Measurements from ENCODE around the gene OGFRL1. TPM values are rescaled to one million over a fixed set of nuclear protein-coding genes. Genes with fewer than 3 reads are reported as not detected.

OGFRL1 gene
- total and polyA plus RNA-seq, 2 of the 4 experiments (the other 2 are of a cell fraction) = 5.4 to 5.7 TPM

DNA sequence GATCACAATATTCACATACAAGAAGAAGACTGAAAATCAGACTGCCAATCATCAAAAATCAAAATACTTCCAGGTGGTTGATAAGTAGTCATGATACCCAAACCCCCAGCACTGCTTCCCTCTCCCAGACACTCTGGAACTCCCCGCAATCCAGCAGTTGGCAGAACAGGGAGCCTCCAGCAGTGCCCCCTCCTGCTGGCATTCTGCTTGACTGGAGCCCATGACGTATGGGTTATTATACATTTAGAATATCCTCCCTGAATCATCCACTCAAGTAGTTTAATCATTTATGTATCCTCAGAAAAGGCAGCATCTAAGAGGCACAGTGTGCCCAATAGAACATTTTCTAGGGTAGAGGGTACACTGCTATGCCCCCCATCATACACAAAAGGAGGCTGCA, 9.3 kb upstream of the OGFRL1 start:
- no peak for TF ChIP-seq CTCF (conservative IDR thresholded peaks at IDR 0.05; ENCODE audit: low read depth, low read length)
- TF ChIP-seq RFX5 (IDR thresholded peaks at IDR 0.05; ENCODE audit: low read depth, low read length) = no peak
- no peak for TF ChIP-seq SMC3 (IDR thresholded peaks at IDR 0.05; ENCODE audit: low read depth, low read length)
- no peak for TF ChIP-seq FOS (IDR thresholded peaks at IDR 0.05; ENCODE audit: low read depth, low read length)
- TF ChIP-seq NFE2L2 (IDR thresholded peaks at IDR 0.05; ENCODE audit: low read depth, low read length) = no peak
- no peak for TF ChIP-seq ELK1 (IDR thresholded peaks at IDR 0.05; ENCODE audit: borderline replicate concordance, low read depth, low read length)
- no peak for TF ChIP-seq RAD21 (IDR thresholded peaks at IDR 0.05; ENCODE audit: low read length)
- TF ChIP-seq CEBPB (IDR thresholded peaks at IDR 0.05; ENCODE audit: low read depth, low read length) = no peak
- TF ChIP-seq RCOR1 (IDR thresholded peaks at IDR 0.05; ENCODE audit: insufficient replicate concordance, low read length) = no peak
- no peak for TF ChIP-seq MAZ (IDR thresholded peaks at IDR 0.05; ENCODE audit: borderline replicate concordance, low read depth, low read length)
- TF ChIP-seq MAFK (IDR thresholded peaks at IDR 0.05; ENCODE audit: low read depth, low read length) = no peak
- TF ChIP-seq, protein P1, sequence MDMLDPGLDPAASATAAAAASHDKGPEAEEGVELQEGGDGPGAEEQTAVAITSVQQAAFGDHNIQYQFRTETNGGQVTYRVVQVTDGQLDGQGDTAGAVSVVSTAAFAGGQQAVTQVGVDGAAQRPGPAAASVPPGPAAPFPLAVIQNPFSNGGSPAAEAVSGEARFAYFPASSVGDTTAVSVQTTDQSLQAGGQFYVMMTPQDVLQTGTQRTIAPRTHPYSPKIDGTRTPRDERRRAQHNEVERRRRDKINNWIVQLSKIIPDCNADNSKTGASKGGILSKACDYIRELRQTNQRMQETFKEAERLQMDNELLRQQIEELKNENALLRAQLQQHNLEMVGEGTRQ (IDR thresholded peaks at IDR 0.05; ENCODE audit: low read depth, low read length) = no peak
- TF ChIP-seq CHD1 (IDR thresholded peaks at IDR 0.05; ENCODE audit: low read depth, low read length) = no peak
- no peak for TF ChIP-seq BHLHE40 (IDR thresholded peaks at IDR 0.05; ENCODE audit: low read depth, low read length)
- no peak for TF ChIP-seq POLR2A (IDR thresholded peaks at IDR 0.05; ENCODE audit: low read depth, low read length)
- no peak for TF ChIP-seq MXI1 (IDR thresholded peaks at IDR 0.05; ENCODE audit: borderline replicate concordance, low read depth, low read length)
- ChIA-PET POLR2A (ENCODE audit: unreplicated experiment) (no interaction called here), CTCF (no interaction called here)
- Histone ChIP-seq H2AK5ac (ENCODE audit: low read depth, low read length) (no peak overlapping the region), H3K23ac (ENCODE audit: low read depth, low read length) (no peak overlapping the region), H3K9me1 (ENCODE audit: insufficient read depth, low read length) (no peaks in the 10 kb centered on the region), H4K5ac (ENCODE audit: low read depth, low read length) (no peak overlapping the region), H2BK20ac (ENCODE audit: low read depth, low read length) (no peak overlapping the region), H4K20me1 (ENCODE audit: insufficient read depth, low read length) (no peaks in the 10 kb centered on the region), H3K4me3 (ENCODE audit: insufficient read depth, low read depth, low read length) (no peak overlapping the region), H2BK15ac (ENCODE audit: low read depth, low read length) (no peak overlapping the region), H2AFZ (replicated peaks; ENCODE audit: low read length, poor library complexity) (no peak overlapping the region), H3K4me2 (ENCODE audit: low read depth, low read length) (no peak overlapping the region), H3K9me3 (ENCODE audit: control insufficient read depth, insufficient read depth, low read length) (no peaks in the 10 kb centered on the region), H3K27me3 (ENCODE audit: control insufficient read depth, insufficient read depth, low read length) (no peaks in the 10 kb centered on the region), H3K27ac (ENCODE audit: insufficient read depth, low read length) (no peak overlapping the region), H3K4me1 (ENCODE audit: control insufficient read depth, insufficient read depth, low read length) (no peaks in the 10 kb centered on the region), H4K8ac (ENCODE audit: low read depth in 2 of 2, low read length in 2 of 2) (no peak overlapping the region), H3K9ac (ENCODE audit: low read depth, low read length) (no peak overlapping the region), H2BK5ac (ENCODE audit: low read depth, low read length, poor library complexity, severe bottlenecking) (no peak overlapping the region), H3K18ac (ENCODE audit: low read depth, low read length) (no peak overlapping the region), H2BK120ac (ENCODE audit: low read depth, low read length) (no peak overlapping the region), H2AK9ac (replicated peaks; ENCODE audit: low read depth, low read length, poor library complexity) (no peak overlapping the region), H4K91ac (ENCODE audit: insufficient read depth, low read depth, low read length) (no peak overlapping the region), H3K79me1 (ENCODE audit: low read depth in 1 of 2, low read length in 2 of 2) (no peaks in the 10 kb centered on the region), H3K56ac (ENCODE audit: extremely low read depth, insufficient read depth, low read length) (no peak overlapping the region), H3K4ac (ENCODE audit: low read depth, low read length) (no peak overlapping the region), H3K14ac (replicated peaks; ENCODE audit: low read depth, low read length) (no peak overlapping the region), H3K36me3 (ENCODE audit: control insufficient read depth, insufficient read depth, low read length) (no peaks in the 10 kb centered on the region)
- DNase-seq (no peak), ATAC-seq (ENCODE audit: low read depth) (no peak)
- dilution Hi-C loops (cut with HindIII; ENCODE audit: low sequenced_read_pairs, unreplicated experiment) = no loop called here
- in situ Hi-C loops (cut with MboI; ENCODE audit: low sequenced_read_pairs) = no loop called here
- intact Hi-C loops (cut with micrococcal nuclease) = no loop called here
- no TSS peak for BruUV-seq (replicated peaks)
- WGBS, 2 experiments (ENCODE audit: extremely low coverage in 2 of 2, insufficient read length in 1 of 2) = no CpG with 5 or more reads among the region's 2 CpGs
